GM15510 (cell line): ENCODE results near the gene DNAJB2.

ENCODE experiments used
- POLR2A ChIP-seq: IDR thresholded peaks from 3 replicates; pipeline ENCODE4 v1.6.1; 2011; ENCODE audit warnings: borderline replicate concordance; ENCODE audit not compliant: insufficient read length; ENCODE audit errors: extremely low read depth

Gene DNAJB2

GRCh38 chr2:219335373-219335786 is 56.2 kb downstream of the DNAJB2 start:
- no peak for TF ChIP-seq POLR2A
